ENCODE measurements around the gene SEMA3E. TPM values are rescaled to one million over a fixed set of nuclear protein-coding genes. Genes with fewer than 3 reads are reported as not detected.

The SEMA3E gene
- polyA plus RNA-seq, 1 of the 3 experiments (the other 2 are of a cell fraction): under 0.01 TPM

DNA sequence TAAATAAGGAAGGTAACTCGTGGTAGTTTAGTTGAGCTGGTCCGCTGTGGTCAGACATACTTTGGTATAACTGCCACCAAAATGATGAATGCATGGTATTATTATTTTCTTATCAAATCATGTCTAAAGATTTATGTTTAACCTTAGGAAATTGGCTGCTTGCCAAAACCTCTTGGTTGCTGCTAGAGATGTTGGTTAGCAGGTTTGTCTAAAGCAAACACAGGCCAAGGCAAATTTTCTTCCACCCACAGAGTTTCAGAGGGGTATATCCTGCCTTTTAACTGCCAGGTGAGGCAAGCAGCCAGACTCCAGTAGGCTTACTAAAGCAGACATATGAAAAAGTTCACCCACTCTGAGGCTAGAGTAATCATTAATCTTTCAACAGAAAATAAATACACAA lies 101.4 kb downstream of the SEMA3E start (continued):
- TF ChIP-seq GABPA (IDR thresholded peaks at IDR 0.05; ENCODE audit: low read depth): no peak
- TF ChIP-seq RFX5 (IDR thresholded peaks at IDR 0.05; ENCODE audit: low read length): no peak
- TF ChIP-seq RXRA (IDR thresholded peaks at IDR 0.05; ENCODE audit: borderline replicate concordance, low read depth): 0 out of 2 replicates have a peak, but pooled peaks have one; percentile 47
- no peak for TF ChIP-seq NRF1 (IDR thresholded peaks at IDR 0.05; ENCODE audit: low read depth, low read length)
- TF ChIP-seq EP300 (IDR thresholded peaks at IDR 0.05; ENCODE audit: borderline replicate concordance in 1 of 2, low read depth in 1 of 2, low read length in 1 of 2): peak; percentile 19 to 83; a peak in 2 of 4 replicates
- no peak for TF ChIP-seq SIN3A (IDR thresholded peaks at IDR 0.05; ENCODE audit: borderline replicate concordance, low read depth, low read length)
- TF ChIP-seq, protein P1, sequence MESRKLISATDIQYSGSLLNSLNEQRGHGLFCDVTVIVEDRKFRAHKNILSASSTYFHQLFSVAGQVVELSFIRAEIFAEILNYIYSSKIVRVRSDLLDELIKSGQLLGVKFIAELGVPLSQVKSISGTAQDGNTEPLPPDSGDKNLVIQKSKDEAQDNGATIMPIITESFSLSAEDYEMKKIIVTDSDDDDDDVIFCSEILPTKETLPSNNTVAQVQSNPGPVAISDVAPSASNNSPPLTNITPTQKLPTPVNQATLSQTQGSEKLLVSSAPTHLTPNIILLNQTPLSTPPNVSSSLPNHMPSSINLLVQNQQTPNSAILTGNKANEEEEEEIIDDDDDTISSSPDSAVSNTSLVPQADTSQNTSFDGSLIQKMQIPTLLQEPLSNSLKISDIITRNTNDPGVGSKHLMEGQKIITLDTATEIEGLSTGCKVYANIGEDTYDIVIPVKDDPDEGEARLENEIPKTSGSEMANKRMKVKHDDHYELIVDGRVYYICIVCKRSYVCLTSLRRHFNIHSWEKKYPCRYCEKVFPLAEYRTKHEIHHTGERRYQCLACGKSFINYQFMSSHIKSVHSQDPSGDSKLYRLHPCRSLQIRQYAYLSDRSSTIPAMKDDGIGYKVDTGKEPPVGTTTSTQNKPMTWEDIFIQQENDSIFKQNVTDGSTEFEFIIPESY (IDR thresholded peaks at IDR 0.05; ENCODE audit: borderline replicate concordance, low read depth): peak; percentile 71; the same call in 1 of the 2 replicates

DNA sequence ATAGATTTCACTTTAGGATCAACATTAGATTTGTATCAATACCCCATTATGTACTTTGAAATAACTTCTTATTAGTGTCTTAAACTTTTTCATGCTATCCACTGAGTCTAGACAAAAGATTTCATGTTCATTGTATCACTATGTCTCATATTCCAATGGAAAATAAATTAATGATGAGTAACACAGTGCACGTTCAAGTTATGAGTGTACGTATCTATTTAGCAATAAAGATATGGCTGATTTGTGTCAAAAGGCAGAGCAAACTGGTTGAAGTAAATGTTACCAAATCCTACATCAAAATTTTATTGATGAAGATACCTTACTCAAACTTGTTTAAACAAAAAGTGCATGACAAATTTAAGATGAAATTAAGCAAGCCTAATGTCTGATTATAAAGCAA lies 102.4 kb downstream of the SEMA3E start:
- H3K9ac ChIP-seq: no peak overlapping the region
- 17% methylated on average over 2 of the region's 2 CpGs for WGBS (ENCODE audit: low lambda C conversion rate)
- POLR2A ChIA-PET: no interaction called here

DNA sequence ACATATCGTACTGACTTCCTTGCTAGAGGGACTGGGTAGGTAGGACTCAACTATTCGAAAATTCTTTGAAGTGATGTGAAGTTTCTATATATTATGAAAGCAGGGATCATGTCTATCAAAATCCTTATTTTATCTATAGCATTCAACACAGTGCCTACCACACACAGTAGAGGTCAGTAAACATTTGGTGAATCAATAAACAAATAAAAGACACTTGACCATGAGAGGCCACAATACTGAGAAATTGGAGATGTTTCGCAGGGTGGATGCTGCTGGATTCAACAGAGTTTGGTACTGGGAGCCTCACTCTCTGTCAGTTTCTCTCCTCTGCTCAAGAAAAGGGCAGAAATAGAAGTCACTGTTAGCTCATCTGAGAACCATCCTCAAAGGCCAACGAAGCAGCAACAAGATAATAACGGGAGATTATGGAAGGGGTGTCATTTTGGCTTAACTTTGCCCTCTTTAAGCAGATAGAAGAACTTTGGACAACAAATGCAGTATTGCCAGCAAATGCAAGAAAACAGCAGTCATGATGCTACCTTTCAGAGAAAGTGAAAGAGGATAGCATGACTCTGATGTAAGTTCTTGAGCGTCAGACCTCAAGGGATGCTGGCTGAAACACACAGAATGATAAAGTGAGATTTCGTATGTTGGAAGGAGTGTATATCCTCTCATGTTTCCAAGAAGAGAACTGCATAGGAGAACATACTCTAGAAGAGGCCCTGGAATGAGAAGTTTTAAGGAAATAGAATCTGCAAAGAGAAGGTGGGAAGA lies 107.6 kb downstream of the SEMA3E start:
- no peak overlapping the region for H2AFZ ChIP-seq (ENCODE audit: low read depth)
- no peaks in the 10 kb centered on the region for H4K20me1 ChIP-seq (ENCODE audit: insufficient read depth)
- H3K4me3 ChIP-seq (ENCODE audit: low read depth in 2 of 2, low read length in 1 of 2): no peak overlapping the region
- ChIA-PET POLR2A (no interaction called here), CTCF (no interaction called here)
- H3K79me2 ChIP-seq (ENCODE audit: insufficient read depth): no peaks in the 10 kb centered on the region
- no peaks in the 10 kb centered on the region for H3K27me3 ChIP-seq (ENCODE audit: insufficient read depth)
- no peaks in the 10 kb centered on the region for H3K9me2 ChIP-seq
- no peak overlapping the region for H3K27ac ChIP-seq (ENCODE audit: low read depth in 2 of 2, low read length in 1 of 2)
- WGBS (ENCODE audit: low lambda C conversion rate): 88% methylated on average over 7 of the region's 7 CpGs
- no peak for DNase-seq
- H3K9me3 ChIP-seq: no peaks in the 10 kb centered on the region
- H3K4me1 ChIP-seq (ENCODE audit: control insufficient read depth in 1 of 2, insufficient read depth in 2 of 2, low read depth in 1 of 2, low read length in 1 of 2): no peaks in the 10 kb centered on the region
- no peaks in the 10 kb centered on the region for H3K36me3 ChIP-seq (replicated peaks in 1 of 2; ENCODE audit: control insufficient read depth in 1 of 2, insufficient read depth in 2 of 2, low read length in 1 of 2)
- H3F3A ChIP-seq (replicated peaks; ENCODE audit: insufficient read depth): no peaks in the 10 kb centered on the region
- no peak overlapping the region for H3K9ac ChIP-seq
- H3K4me2 ChIP-seq: no peak overlapping the region
- TF ChIP-seq, protein P1 (IDR thresholded peaks at IDR 0.05; ENCODE audit: borderline replicate concordance, low read depth): no peak
- TF ChIP-seq, protein P2, sequence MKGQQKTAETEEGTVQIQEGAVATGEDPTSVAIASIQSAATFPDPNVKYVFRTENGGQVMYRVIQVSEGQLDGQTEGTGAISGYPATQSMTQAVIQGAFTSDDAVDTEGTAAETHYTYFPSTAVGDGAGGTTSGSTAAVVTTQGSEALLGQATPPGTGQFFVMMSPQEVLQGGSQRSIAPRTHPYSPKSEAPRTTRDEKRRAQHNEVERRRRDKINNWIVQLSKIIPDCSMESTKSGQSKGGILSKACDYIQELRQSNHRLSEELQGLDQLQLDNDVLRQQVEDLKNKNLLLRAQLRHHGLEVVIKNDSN (IDR thresholded peaks at IDR 0.05; ENCODE audit: borderline replicate concordance, low read depth): no peak
- TF ChIP-seq, protein P3, sequence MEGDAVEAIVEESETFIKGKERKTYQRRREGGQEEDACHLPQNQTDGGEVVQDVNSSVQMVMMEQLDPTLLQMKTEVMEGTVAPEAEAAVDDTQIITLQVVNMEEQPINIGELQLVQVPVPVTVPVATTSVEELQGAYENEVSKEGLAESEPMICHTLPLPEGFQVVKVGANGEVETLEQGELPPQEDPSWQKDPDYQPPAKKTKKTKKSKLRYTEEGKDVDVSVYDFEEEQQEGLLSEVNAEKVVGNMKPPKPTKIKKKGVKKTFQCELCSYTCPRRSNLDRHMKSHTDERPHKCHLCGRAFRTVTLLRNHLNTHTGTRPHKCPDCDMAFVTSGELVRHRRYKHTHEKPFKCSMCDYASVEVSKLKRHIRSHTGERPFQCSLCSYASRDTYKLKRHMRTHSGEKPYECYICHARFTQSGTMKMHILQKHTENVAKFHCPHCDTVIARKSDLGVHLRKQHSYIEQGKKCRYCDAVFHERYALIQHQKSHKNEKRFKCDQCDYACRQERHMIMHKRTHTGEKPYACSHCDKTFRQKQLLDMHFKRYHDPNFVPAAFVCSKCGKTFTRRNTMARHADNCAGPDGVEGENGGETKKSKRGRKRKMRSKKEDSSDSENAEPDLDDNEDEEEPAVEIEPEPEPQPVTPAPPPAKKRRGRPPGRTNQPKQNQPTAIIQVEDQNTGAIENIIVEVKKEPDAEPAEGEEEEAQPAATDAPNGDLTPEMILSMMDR (IDR thresholded peaks at IDR 0.05): no peak
- TF ChIP-seq JUND (IDR thresholded peaks at IDR 0.05) (no peak), FOSL2 (IDR thresholded peaks at IDR 0.05; ENCODE audit: borderline replicate concordance, low read depth) (no peak), TEAD4 (IDR thresholded peaks at IDR 0.05; ENCODE audit: borderline replicate concordance, insufficient read depth) (no peak), MXI1 (IDR thresholded peaks at IDR 0.05; ENCODE audit: low read depth, low read length) (no peak)

More for the DNA sequence above, 102.4 kb downstream of the SEMA3E start:
- no peaks in the 10 kb centered on the region for H3K9me3 ChIP-seq
- peaks cover 0 to 3% of the 10 kb centered on the region in 2 experiments for H3K36me3 ChIP-seq (replicated peaks in 1 of 2; ENCODE audit: control insufficient read depth in 1 of 2, insufficient read depth in 2 of 2, low read length in 1 of 2)
- no peak overlapping the region; the same call in 1 of the 2 replicates for H3K4me2 ChIP-seq
- no peaks in the 10 kb centered on the region for H3K79me2 ChIP-seq (ENCODE audit: insufficient read depth)
- H3K27ac ChIP-seq (ENCODE audit: low read depth in 2 of 2, low read length in 1 of 2): no peak overlapping the region
- no peaks in the 10 kb centered on the region for H3K27me3 ChIP-seq (ENCODE audit: insufficient read depth)
- H3K4me1 ChIP-seq (ENCODE audit: control insufficient read depth in 1 of 2, insufficient read depth in 2 of 2, low read depth in 1 of 2, low read length in 1 of 2): peaks cover 8 to 12% of the 10 kb centered on the region in 2 experiments; a peak in 3 of 4 replicates
- H3K4me3 ChIP-seq (ENCODE audit: low read depth in 2 of 2, low read length in 1 of 2): no peak overlapping the region
- peaks cover 24% of the 10 kb centered on the region for H3F3A ChIP-seq (replicated peaks; ENCODE audit: insufficient read depth)
- CTCF ChIA-PET: no interaction called here
- H4K20me1 ChIP-seq (ENCODE audit: insufficient read depth): no peaks in the 10 kb centered on the region
- no peak overlapping the region for H2AFZ ChIP-seq (ENCODE audit: low read depth)
- H3K9me2 ChIP-seq: no peaks in the 10 kb centered on the region
- DNase-seq: no peak
- TF ChIP-seq FOSL2 (IDR thresholded peaks at IDR 0.05; ENCODE audit: borderline replicate concordance, low read depth) (peak; percentile 45; the same call in 1 of the 2 replicates), RAD21 (IDR thresholded peaks at IDR 0.05; ENCODE audit: low read length) (no peak), JUND (IDR thresholded peaks at IDR 0.05) (0 out of 2 replicates have a peak, but pooled peaks have one; percentile 24)
- TF ChIP-seq, protein P4, sequence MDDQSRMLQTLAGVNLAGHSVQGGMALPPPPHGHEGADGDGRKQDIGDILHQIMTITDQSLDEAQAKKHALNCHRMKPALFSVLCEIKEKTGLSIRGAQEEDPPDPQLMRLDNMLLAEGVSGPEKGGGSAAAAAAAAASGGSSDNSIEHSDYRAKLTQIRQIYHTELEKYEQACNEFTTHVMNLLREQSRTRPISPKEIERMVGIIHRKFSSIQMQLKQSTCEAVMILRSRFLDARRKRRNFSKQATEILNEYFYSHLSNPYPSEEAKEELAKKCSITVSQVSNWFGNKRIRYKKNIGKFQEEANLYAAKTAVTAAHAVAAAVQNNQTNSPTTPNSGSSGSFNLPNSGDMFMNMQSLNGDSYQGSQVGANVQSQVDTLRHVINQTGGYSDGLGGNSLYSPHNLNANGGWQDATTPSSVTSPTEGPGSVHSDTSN (IDR thresholded peaks at IDR 0.05): peak; percentile 3; the same call in 1 of the 2 replicates

All from SK-N-SH (cell line).